GM15510 (cell line): ENCODE results near the gene PTCD2.

Source experiments
- POLR2A ChIP-seq: IDR thresholded peaks from 3 replicates; pipeline ENCODE4 v1.6.1; 2011; ENCODE audit warnings: borderline replicate concordance; ENCODE audit not compliant: insufficient read length; ENCODE audit errors: extremely low read depth

PTCD2 gene

DNA sequence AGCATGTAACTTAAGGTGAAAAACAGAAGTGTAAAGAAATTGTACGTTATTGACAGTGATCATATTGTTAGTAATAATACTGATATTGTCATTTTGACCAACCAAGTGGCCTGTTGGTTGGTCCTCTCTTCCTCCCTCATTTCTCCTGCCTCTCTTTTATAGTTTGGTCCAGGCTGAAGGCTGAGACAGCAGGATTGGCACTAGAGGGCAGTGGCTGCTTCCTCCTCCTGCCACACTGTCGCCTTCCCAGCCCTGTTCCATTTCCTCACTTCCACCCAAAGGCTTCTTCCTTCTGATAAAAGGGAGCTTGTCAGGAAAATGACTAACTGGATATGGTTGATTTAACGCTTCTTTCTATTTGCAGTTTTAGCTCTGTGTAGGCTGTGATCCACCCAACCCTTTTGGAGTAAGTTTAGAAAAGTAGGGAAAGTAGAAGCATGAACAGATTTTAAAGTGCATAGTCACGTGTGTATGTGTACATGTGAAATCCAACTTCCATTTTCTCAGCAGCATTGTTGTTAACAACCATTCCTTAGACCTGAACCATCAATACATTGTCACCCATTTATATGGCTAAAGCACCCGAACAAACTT lies 35.6 kb downstream of the PTCD2 start:
- TF ChIP-seq POLR2A: no peak

DNA sequence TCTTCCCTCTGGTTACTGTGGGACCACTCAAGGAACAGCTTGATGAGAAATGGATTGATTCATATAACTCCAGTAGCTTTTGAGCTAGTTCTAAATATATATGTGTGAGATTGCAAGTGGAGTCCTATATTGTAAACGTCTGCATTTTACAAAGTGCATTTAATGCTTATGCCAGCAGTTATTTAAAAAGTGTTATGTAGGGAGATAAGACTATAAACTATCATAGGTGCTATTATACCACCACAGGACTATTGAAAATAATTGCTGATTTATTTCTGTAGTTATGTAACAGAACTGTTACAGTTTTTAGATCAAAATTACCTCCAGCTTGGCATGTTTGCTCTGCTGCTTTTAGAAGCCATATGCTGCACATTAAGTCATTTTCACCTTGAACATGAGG lies 36.2 kb downstream of the PTCD2 start:
- no peak for TF ChIP-seq POLR2A

DNA sequence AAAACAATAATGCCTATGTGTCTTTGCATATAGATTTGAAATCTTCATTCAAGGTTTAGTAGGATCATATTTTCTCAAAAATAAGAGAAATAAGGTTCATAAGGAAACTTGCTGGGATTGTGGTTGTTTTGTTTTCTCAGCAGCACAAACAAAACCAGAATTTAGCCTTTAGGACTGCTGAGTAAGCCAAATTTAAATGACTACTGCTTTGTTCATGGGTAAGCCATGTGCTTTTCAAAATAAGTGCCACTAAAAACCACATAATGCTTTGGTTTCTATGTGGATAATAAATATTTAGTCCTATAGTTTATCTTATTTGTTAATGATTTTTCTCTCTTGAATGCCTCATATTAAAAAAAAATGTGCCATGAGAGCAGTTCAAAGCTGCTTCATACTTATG lies 38.8 kb downstream of the PTCD2 start:
- TF ChIP-seq POLR2A: no peak

DNA sequence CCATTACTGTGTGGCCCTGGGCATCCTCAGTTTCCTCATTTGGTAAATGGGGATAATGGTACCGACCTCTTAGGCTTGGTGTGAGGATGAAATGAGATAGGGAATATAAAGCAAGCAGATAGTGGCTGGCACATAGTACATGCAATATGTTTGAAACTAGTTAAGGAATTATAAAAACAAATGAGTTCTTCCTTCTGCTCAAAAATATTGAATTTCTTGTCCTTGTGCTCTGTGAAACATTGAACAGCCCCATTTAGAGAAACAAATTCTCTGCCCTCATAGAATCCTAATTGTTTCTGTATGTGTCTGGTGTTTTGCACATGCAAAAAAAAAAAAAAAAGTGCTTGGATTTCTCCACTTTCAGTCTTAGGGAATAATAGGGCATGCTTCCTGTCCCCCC lies 39.7 kb downstream of the PTCD2 start:
- no peak for TF ChIP-seq POLR2A

DNA sequence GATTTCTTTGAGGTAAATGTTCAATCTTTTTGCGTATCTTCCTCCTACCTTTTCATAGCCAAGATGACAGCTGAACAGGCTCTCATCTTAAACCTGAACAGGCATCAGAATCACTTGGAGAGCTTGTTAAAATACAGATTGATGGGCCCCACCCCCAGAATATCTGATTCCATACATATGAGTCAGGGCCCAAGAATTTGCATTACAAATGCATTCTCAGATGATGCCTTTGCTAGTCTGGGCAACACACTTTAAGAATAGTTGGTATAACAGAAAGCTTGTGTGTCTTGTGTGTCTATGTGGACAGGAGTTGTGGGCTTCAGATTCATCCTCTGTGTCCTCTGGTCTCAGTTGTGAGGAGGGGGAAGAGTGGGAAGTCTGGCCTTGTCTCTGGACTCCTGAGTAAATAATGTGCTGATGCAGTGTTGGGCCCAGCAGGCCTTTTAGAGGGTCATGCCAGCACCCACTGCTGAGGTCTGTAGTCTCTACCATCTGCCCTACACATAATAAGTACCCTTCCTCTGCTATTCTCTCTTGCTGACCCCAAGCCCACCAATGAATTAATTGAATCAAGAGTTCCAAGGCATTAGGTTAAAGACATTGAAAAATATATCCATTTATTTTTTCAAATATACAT lies 43.1 kb downstream of the PTCD2 start:
- no peak for TF ChIP-seq POLR2A

DNA sequence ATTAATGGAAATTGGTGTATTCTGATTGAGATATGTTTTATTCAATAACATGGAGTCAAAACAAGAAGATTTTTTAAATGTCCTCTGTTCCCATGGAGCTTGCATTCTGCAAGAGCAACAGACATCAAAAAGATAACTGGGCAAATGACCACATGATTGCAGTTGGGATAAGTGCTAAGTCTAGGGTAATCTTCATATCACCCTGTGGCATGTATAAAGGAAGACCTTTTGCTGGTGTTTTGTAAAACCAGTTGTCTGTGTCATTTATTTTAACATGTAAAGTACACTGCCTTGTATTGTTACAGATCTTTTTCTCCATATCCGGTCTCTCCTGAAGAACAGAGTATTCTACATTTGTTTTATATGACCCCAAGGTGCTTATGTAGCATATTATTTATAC lies 44.0 kb downstream of the PTCD2 start:
- no peak for TF ChIP-seq POLR2A

DNA sequence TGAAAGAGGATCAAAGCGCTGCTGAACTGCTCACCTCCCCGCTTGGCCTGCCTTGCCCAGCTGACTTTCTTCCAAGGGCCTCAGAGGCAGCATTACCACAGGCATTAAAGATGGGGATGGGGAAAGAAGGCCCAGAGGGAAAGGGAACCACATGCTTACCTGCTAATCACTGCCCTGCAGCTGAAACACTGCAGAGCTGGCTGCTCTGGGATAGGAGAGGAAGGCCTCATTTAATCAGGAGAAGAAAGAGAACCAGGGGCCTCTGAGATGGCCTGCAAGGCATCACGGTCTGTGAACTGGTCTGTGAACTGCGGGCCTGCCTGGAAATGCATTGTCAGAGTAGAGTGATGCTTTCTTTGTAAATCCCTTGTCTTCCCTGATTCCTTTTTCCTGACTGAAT lies 44.8 kb downstream of the PTCD2 start:
- TF ChIP-seq POLR2A: no peak

DNA sequence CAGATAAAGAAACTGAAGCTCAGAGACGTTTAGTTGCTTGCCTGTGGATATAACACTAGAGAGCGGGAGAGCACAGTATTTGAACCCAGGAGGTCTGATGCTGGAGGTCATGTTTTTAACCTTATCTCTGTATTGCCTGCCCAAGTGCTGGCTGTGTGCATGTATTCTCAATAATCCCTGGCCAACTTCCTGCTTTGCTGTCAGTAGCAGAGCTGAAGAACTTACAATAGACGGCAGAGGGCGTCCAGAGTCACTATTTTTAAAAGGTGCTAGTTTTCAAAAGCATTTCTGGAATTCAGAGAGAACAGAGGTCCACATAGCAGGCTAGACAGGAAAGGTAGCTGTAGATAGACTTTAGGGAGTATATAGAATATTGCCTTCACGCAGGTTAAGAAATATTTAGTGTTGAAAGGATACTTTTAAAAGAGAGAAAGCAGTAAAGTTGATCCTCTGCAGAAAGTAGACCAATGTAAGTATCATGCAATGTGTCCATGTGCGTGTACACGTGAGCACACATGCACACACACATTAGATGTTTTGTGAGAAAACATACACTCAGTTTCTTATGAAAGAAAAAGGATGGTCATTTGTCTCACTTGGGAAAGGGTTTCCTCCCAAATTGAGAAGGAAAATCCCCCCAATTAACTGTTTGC lies 46.3 kb downstream of the PTCD2 start:
- TF ChIP-seq POLR2A: no peak

DNA sequence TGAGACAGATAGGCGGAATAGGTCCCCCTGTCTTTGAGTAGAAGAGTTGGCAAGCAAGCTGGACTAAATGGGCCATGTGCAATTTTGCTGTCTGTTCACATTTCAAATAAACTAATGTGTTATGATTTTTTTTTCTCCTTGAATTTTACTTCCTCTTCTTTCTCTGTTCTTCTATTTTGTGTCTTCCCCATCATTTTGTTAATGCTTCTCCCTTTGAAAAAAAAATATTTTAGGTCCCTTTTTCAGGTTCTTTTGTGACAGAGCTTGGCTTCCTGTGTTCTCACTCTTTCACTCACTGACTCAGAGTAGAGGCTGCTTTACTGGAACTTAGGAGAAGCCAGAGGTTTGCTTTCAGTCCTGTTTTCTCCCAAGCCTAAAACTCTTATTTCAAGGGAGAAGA lies 48.1 kb downstream of the PTCD2 start:
- TF ChIP-seq POLR2A: no peak

DNA sequence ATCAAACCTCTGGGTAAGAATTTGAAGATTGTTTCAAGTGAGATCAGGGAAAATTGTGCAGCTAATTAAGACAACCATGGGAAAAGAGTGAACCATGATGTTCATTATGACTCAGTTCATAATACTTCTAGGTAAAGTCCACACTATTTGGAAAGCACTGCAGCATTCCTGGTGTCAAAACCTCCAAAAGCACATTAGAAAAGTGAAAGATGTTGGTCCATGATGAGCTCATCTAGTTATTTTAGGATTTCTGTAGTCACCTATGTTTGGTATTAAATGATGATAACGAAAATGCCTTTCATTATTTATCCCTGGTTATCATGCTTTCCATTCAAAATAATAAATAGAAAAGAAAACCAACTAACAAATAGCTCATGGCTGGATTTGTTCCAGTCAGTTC lies 49.1 kb downstream of the PTCD2 start:
- TF ChIP-seq POLR2A: no peak

DNA sequence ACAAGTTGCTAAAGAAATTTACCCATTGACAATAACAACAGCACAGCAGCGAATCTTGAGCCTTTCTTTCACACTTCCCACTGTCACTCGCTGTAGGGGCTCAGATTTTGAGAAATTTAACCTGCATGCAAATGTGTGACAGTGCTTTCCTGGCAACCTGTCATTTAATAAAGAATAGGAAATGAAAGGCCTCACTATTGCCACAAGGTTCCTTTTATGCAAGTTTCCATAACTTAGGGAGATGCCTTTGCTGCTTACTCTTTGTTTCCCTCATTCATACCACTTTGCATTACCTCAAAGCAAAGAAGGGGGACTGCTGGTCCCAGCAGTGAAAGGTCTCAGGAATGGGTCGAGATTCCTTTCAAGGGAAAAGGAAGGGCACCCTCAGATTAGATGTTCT lies 49.5 kb downstream of the PTCD2 start:
- TF ChIP-seq POLR2A: no peak

DNA sequence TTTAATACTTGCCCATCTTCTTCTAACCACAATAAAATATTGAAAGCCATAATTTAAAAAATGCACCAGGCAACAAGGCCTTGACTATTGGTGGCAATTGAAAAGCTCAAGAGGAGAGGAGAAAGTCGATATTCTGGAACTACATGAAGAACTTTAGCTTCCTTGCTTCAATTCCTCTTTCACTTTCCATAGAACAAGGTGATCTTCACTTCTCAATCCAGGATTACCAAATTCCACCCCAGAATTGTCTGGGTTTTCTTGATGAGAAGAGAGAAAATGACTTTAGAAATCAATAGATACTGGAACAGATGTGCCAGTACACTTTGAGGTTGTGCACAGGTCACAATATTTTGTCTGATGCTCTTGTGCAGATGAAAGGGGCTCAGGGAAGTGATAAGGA lies 52.2 kb downstream of the PTCD2 start:
- TF ChIP-seq POLR2A: no peak

DNA sequence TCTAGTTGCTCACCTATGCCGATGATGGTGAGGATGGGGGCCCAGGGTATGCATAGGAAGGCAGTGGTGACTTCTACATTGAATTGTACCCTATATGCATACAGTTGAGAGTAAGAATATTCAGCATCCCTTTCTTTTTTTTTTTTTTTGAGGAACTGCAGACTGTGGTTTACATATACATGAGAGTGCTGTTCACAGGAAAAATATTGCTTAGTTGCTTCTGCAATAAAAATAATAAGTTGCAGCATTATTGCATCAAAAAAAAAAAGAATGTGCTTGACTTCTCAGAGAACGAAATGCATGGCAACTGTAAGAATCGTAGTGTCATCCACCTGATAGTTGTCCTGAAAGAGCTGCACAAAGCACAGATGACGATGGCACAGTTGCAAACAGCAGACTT lies 52.8 kb downstream of the PTCD2 start:
- TF ChIP-seq POLR2A: no peak

DNA sequence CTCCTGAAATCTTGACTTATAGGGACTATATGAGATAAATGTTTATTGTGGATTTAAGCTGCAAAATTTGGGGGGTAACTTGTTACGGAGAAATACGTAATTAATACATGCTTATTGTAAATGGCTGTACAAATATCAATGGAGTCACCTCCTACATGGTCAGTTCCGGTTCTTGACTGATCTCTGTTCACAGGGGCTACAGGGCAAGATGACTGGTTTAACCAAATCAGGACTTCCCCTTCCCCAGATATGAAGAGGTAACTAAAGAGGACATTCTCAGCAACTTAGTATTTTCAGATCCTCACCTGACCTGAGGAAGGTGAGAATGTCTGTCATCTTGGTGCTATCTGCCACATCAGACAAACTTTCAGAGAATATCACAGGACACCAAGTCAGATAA lies 54.7 kb downstream of the PTCD2 start:
- TF ChIP-seq POLR2A: no peak

DNA sequence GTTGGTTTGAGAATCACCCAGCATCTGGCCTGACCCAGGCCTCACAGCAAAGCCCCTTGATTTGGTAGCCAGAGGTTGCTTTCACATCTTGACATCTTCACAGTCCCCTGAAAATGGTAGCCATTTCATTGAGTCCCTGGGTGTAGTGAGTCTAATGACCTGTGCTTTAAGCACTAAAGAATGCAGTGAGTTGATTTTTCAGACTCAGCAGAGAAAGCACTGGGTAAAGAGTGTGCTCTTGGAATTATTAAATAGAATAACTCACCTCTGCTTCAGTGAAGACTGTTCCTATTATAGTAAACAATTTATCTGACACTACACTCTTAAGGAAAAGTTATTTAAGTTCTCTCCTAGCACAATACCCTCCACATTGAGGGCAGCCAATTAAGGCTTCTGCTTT lies 56.2 kb downstream of the PTCD2 start:
- no peak for TF ChIP-seq POLR2A

DNA sequence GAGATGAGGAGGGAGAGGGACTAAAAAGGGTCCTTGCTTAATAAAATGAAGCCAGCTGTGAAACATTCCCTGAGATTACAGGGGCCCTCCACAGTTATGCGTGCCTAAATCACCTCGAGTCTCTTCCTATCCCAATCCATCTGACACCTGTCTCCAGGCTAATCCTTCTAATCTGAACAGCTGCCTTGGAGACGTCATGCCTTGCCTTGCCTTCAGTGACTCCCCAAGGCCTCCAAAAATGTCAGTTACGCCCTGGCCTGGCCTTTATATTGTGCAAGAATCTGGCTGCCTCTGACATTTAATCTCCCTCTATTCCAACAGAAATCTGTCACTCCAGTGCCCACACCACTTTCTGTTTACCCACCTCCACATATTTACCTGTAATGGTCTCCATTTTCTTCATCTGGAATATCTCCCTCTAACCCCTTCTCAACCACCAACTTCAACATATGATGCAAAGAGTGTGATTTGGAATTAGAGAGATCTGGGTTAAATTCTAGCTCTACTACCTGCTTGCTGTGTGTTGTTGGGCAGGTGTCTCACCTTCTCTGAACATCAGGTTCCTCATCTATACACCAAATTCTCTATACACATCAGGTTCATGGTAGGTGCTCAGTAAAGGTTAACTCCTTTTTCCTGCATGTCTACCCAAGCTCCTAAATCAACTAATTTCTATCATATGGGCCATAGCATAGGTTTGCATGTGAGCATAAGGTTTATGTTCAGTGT lies 57.9 kb downstream of the PTCD2 start:
- no peak for TF ChIP-seq POLR2A

DNA sequence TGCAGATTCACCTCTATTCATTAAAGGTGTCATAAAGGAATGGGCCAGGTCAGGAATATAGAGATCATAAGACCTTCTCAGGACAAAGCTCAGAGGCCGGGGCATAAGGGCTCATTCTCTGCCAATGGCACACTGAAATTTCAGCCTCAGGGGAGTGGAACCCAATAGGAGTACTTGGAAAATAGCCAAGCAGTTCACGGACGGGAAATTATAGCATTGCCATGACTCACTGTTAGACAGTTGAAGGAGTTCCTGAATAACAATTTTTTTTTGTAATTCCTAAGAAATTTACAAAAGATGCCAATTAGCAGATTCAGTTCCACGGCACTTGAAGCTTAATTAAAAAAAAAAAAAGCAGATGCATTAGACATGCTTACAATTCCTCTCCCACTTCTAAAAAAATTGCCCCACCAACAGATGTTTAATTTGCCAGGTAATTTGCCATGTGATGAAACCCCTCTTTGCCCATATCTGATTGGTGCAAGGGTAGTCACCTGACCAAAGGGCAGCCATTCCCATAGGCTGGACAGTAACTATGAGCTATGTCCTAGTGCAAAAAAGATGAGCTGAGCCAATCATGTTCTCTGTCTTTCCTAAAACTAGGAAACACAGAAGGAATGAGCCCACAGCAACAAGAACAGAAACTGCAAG lies 58.6 kb downstream of the PTCD2 start:
- TF ChIP-seq POLR2A: no peak
